GM19035 (cell line): ENCODE measurements around the gene MYO7B.

Experiments
- ATAC-seq: cut with Tn5 transposase; IDR thresholded peaks from one replicate; pipeline ENCODE4 v1.9.1; 2021; ENCODE audit not compliant: unreplicated experiment

The MYO7B gene

DNA sequence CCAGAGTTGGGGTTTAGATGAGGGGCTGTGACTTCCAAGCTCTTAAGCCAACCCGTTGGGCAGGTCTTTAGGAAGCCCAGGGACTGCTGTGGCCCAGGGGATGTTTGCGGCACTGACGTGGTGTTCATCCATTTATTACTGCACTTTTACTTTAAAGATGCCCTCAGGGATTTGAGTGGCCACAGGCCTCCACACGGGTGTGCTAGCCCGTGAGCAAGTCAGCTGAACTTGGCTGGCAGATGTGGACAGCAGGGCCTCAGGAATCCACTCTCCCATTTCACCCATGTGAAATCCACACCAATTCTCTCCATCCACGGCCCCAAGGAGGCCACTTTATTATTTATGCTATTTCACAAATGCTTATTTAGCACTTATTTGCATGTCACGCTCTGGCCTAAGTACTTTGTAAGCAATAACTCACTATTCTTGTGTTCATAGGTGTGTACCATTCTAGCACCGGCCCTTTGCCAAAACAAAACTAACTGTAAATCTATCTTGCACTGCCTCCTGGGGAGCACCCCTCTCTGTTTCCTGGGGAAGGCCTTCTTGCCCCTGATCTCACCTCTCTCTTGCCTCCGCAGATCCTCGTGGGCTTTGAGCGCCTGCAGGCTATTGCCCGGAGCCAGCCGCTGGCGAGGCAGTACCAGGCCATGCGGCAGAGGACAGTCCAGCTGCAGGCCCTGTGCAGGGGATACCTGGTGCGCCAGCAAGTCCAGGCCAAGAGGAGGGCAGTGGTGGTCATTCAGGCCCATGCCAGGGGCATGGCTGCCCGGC lies 71.3 kb downstream of the MYO7B start:
- no peak for ATAC-seq

DNA sequence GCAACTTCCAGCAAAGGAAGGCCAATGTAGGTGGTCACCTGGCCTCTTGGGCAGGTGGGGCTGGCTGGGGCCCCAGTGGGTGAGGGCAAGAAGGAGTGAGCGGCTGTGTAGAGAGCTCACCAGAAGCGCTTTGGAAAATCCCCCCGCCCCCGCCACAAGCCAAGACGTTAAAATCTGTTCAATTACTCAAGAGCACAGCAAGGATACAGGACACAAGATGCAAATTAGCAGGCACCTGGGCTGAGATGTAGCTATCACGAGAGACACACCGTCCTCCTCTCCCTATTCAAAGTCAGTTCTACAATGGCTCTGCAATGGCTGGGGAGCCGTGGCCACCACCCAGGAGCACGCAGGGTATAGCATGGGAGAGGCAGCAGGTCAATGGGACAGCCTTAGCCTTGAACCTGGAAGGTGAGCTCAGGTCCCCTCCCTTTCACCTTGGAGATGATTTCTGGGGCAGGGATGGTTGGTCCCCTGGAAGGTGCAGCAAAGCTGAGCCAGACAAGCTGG lies 72.0 kb downstream of the MYO7B start:
- no peak for ATAC-seq

DNA sequence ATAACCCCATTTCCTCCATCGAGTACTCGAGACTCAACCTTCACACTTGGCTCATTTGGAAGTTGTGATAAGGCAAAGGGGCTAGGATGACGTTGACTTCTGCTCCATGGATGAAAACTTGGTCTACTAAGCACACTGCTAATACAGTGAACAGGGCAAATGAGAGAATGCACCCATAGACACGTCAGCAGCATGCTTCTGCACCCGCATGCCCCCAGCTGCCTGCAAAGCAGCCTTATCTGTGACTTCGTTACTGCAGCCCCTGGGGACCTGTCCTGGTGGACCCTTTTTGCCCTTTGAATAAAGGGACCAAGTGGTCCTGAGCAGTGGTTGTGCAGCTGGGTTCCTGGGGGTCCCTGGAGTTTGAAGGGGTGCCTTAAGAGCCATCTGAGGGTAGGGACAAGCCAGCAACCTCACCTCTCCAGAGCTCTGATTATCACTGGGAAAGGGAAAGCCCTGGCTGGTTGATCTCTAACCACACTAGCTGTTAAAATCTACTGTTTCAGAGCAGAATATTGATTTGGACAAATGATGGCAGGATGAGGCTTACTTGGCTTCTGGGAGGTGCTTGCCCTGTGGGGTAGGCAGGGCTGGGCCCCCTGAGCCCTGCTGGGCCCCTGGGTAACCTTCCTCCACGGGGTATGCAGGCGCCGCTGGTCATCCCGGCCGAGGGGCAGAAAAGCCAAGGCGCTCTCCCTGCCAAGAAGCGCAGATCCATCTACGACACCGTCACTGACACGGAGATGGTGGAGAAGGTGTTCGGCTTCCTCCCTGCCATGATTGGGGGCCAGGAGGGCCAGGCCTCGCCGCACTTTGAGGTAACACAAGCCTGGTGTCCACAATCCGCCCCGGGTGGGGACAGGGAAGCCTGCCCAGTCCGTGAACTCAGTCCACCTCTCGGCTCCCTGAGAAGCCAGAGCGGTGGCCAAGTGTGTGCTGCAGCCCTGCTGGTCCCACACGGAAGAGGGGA lies 72.9 kb downstream of the MYO7B start:
- no peak for ATAC-seq

DNA sequence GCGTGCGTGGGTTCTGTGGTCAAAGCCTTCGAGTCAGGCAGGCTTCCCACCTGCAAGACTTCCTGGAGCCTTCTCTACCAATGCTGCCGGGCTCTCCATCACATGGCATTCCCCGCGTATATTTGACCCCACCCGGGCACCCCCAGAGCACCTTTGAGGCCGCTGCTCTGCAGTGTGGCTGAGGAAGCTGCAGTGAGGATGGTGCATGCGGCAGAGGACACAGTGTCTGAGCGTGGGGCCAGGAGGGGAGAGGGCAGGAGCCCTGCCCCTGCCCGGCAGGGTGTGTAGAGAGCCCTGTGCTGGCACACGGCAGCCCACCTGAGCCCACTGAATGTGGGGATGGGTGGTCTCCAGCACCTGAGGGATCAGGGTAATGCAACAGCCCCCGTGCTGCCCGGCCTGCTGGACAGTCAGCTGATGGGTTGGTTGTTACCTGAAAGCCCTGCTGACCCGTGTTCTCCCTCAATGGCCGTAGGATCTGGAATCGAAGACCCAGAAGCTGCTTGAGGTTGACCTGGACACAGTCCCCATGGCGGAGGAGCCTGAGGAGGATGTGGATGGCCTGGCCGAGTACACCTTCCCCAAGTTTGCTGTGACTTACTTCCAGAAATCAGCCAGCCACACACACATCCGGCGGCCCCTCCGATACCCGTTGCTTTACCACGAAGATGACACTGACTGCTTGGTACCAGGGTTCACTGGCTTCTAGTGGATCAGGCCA lies 73.7 kb downstream of the MYO7B start:
- no peak for ATAC-seq

DNA sequence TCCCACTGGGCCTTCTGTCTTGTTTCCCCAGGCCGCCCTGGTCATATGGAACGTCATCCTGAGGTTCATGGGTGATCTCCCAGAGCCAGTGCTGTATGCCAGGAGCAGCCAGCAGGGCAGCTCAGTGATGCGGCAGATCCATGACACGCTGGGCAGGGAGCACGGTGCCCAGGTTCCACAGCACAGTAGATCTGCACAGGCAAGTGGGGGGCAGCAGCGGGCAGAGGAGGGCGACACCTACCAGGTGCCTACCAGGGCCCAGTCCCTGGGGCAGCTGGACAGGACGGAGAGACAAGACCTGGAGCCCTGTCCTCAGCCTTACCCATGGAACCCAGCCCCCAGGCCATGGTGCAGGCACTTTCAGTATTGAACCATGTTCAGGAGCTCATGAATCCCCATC lies 74.3 kb downstream of the MYO7B start:
- ATAC-seq: no peak

DNA sequence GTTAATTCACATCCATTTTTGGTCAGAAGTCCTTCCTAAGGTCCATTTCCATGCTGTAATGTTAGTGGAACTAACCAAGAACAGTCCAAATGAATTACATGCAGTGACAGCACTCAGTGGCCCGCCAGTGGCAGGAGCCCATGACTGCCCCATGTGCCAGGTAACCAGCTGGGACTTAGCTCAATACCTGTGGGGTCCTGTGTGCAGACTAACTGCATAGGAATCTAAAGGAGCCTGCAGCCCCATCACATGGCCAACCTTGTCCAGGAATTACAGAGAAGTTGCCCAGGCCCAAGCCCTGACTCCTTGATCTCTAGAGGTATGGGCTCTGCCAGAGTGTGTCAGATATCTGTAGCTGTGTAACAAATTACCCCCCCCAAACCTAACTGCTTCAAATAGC lies 75.1 kb downstream of the MYO7B start:
- no peak for ATAC-seq

DNA sequence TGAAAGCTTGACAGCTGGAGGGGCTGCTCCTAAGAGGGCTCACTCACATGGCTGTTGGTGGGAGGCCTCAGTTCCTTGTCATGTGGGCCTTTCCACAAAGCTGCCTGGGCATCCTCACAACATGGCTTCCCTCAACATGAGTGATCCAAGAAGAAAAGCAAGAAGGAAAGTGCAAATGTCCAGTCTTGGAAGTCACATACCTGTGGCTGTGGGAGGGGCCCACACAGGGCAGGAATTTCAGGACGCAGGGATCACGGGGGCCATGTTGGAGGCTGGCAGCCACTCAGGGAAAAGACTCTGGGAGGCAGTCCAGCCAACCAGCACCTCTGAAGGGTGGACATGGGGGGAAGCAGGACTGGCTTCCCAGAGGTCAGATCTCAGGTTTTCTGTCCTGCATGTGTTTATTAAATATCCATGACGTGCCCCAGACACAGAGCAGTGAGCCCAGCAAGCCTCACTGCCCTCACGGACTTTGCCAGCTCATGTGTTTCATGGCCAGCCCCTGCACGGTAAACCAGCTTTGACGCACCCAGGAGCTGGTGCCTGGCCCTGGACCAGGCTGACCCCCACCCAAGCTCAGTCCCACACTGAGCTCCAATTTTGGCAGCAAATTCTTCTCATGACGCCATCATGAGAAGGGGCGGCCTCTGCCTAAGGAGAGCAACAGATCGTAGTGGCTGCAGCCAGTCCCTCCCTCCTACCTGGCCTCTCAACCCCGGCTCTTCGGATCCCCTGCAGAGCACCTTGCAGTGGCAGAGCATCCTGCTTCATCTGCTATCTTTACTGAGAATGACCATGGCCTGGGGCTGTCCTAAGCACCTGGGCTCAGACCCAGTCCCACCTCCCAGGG lies 75.8 kb downstream of the MYO7B start:
- no peak for ATAC-seq

DNA sequence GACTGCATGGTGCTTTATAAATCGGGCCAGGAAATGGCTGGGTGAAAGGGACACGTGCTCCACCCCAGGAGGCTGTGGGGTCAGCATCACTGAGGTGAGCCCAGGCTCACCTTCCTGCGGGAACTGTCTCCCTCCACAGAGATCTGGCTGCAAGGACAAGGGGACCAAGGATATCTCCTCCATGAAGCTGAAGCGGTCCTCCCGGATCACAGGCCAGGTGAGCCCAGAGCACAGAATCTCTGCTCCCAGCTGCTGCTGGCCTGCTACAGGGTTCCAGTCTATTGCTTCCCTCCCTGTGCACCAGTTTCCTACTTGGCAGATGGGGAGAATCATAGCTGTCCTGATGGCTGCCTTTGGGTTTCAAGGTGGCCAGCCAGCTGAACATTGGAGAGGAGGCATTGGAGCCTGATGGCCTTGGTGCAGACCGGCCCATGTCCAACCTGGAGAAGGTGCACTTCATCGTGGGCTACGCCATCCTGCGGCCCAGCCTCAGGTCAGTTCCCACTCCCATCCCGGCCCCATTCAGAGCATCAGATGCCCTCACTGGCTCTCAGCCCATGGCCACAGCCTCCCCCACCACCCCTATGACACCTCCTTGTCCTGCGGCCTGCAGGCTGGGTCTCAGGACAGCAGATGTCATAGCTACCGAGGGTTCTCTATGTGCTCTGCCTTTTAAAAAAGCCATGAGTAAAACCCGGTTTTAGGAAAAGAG lies 76.8 kb downstream of the MYO7B start:
- no peak for ATAC-seq

DNA sequence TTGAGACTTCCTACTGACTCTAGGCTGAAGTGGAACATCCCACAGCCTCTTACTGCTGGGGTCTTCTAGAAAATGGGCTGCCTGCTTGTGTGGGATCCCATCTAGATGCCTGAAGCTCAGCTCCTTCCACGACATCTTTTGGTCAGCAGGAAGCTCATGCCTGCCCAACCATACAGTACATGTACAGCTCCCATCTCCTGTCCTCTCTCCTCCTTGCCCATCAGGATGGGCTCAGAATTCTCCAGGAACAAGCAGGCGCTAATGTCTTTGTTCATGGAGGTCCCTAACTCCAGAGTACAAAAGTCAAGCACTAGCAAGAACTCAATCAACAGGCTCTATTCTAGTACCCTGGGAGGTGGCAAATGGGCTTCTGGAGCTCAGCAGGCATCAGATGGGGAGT lies 78.8 kb downstream of the MYO7B start:
- no peak for ATAC-seq

DNA sequence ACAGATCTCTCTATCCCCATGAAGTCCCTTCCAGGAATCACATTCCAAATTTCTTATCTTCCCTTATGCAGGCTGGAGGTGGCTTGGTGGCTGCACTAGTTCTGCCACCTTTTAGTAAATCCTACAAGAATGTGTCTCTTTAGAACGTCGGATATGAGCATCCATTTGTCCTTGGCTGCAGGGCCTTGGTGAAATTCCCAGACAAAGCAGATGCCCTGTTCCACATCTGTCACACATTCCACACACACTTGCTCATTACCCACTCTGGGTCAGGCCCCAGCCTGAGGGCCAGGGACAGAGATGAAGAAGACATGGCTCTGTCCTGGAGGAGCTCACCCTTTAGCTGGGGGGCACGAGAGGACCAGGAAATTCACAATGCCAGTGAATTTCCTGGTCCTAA lies 79.2 kb downstream of the MYO7B start:
- no peak for ATAC-seq

DNA sequence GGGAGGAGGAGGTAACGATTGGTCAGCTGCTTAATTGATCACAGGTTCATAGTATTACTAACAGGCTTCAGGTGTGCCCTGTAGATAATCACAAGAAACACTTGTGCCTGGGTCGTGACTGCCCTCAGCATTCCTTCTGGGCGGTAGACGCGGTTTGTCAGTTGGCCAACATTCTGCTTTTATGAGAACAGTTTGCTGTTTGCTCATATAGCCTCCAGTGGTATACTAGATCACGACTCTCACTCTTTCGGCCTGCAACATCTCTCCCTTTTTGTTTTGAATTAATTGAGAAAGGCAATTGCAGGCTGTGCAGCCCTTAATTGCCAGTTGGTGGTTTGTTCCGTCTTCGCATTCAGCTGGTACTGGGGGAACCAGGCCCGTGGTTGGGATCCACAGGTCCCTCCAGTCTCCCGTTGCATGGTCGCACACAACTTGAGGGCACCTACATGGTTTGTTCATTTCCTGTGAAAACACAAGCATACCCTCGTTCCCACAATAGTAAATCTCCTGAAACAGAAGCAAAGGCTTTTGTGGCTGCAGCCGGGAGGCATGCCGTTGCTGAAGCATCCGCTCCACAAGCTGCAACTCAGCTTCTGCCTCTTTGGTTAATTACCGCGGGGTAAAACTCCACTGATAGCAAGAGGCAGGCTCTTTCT lies 80.2 kb downstream of the MYO7B start:
- no peak for ATAC-seq

DNA sequence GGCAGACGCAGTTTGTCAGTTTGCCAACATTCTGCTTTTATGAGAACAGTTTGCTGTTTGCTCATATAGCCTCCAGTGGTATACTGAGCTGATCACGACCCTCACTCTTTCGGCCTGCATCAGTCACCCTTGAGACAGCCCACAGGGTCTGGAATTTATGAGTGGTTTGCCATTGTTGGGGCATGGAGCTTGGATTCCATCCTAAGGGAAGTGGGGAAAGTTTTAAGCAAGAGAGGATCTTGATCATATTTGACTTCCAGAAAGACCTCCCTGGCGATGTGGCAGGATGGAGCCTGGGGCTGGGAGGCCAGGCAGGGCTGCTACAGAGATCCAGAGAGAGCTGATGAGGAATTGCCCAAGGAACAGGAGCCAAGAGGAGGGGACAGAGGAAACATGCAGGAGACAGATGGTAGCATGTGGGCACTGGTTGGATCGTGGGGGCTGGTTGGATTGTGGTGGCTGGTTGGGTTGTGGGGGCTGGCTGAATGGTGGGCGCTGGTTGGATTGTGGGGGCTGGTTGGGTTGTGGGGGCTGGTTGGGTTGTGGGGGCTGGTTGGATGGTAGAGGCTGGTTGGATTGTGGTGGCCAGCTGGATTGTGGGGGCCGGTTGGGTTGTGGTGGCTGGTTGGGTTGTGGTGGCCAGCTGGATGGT lies 83.2 kb downstream of the MYO7B start:
- ATAC-seq: no peak

DNA sequence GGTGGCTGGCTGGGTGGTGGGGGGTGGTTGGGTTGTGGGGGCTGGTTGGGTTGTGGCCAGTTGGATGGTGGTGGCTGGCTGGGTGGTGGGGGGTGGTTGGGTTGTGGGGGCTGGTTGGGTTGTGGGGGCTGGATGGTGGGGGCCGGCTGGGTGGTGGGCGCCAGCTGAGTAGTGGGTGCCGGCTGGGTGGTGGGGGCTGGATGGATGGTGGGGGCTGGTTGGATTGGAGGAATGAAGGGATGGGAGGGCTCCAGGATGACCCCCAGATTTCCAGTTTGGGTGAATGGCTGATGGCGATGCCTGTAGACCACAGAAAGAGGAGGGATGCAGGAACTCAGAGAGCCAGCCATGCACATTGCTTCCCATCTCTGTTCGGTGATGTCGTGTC lies 83.7 kb downstream of the MYO7B start:
- ATAC-seq: no peak

DNA sequence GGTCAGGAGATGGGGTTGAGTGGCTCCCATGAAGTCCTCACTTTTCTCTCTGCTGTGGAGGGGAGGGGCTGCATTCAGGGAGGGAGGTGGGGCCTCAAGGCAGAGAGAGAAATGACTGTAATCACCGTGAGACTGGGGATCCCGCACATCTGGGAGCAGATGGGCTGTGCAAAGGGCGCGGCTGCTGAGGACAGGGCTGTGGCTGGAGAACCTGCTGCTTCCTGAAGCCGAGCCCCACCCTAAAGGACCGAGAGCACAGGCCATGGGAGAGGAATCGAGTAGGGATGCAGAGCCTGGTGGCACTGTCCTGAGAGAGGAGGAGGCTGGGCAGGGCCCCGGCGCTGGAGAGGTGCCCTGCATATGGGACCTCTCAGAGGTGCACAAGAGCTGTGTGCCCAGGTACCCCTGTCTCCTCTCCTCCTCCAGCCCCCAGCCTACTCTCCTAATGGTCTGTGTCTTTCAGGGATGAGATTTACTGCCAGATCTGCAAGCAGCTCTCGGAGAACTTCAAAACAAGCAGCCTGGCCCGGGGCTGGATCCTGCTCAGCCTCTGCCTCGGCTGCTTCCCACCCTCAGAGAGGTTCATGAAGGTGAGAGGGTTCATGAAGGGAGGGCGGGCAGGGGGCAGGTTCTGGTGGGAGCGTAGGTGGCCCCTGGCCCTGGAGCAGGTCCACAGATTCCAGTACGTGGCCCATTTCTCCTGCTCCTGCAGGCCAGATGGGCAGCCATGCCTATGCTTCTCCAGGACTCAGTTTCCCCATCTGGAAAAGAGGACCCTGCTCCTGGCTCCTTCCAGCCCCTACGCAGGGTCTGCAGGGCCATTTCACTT lies 84.6 kb downstream of the MYO7B start:
- no peak for ATAC-seq

DNA sequence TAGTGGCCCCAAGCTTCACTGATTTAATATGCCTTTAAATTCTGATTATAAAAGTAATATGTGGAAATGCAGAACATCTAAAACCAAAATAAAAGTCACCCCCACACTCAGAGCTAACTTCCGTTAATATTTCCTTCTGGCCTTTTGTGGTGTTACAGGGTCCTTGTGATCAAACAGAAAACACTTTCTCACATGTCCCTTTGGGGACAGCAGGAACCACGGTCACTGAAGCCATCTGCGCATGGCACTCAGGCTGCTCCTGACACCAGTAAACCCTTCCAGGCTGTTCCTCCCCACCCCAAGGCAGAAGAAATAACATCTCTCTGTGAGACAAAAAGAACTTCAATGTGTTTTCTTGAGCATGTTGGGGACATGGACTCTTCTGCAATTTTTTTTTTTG lies 85.4 kb downstream of the MYO7B start:
- no peak for ATAC-seq

DNA sequence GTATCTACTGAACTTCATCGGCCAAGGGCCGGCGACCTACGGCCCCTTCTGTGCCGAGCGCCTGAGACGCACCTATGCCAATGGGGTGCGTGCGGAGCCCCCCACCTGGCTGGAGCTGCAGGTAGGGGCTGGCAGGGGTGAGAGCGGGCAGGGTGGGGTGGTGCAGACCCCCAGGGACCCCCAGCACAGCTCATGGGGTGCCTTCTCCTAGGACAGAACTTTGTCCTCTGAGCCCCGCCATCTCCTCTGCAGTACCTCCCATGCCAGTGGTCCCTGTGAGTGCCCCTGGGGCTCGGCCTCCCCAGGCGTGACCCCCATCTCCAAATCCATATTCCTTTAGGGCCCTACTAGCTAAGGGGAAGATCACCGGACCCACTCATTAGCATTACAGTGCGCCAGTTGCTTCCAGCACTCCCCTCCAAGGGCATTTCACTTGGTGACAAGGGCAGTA lies 86.5 kb downstream of the MYO7B start:
- no peak for ATAC-seq

DNA sequence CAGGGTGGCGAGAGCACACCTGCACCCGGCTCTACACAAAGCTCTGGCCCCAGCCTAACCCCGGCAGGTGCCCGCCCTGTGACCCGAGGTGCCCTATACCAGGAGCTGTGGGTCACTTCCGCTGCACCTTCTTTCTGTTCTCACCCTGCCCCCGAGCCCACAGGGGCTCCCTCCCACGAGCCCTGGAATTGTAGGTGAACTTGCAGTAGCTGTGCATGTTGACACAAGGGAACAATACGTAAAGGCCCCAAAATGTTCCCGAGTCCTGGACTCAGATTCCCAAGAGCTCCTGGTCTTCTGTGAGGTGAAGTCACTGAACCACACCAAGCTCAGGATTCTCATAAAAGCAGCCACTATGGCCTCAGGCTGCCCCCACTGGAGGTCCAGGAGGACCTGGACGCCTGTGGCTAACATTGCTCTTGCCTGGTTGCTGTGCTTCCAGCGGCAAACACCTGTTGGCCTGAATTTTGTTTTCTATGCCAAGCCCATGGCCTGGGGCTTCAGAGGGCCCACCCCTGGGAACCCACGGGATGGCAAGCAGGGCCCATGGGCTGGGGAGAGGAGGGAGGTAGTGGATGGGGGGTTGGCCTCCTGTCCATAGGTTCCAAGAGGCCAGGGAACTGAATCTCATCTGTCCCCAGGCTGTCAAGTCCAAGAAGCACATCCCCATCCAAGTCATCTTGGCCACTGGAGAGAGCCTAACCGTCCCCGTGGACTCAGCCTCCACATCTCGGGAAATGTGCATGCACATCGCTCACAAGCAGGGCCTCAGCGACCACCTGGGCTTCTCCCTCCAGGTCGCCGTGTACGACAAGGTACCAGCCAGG lies 87.3 kb downstream of the MYO7B start:
- ATAC-seq: no peak
